ENCODE results near the gene C9orf40. TPM values are rescaled to one million over a fixed set of nuclear protein-coding genes. Genes with fewer than 3 reads are reported as not detected.

Gene C9orf40
- total RNA-seq, 1 donor from 2014 or later, result 2.8 TPM

GRCh38 chr9:74949859-74950855 lies 2.6 kb downstream of the C9orf40 start:
- intact Hi-C loops (cut with DNase I), result loop anchor here (5.0 kb wide), 4 partner anchors 52 to 173 kb away; partner anchors contain the start of genes CARNMT1, NMRK1 and OSTF1
- ATAC-seq (no peak), DNase-seq (ENCODE audit: missing footprints) (no peak)

GRCh38 chr9:74948937-74949336 lies 3.8 kb downstream of the C9orf40 start:
- intact Hi-C loops (cut with DNase I), result no loop called here
- DNase-seq (ENCODE audit: missing footprints) (no peak), ATAC-seq (no peak)

GRCh38 chr9:74946686-74947085 lies 6.0 kb downstream of the C9orf40 start:
- DNase-seq (ENCODE audit: missing footprints) (no peak), ATAC-seq (no peak)
- intact Hi-C loops (cut with DNase I), result no loop called here

GRCh38 chr9:74942801-74943200 lies 9.9 kb downstream of the C9orf40 start:
- no peak for ATAC-seq
- intact Hi-C loops (cut with DNase I), result no loop called here
- no peak for DNase-seq (ENCODE audit: missing footprints)

GRCh38 chr9:74940600-74940999 lies 12.1 kb downstream of the C9orf40 start:
- intact Hi-C loops (cut with DNase I), result no loop called here
- ATAC-seq (no peak), DNase-seq (ENCODE audit: missing footprints) (no peak)

GRCh38 chr9:74935008-74935407 lies 17.7 kb downstream of the C9orf40 start:
- DNase-seq (ENCODE audit: missing footprints) (no peak), ATAC-seq (no peak)
- intact Hi-C loops (cut with DNase I), result no loop called here

GRCh38 chr9:74921737-74922136 lies 31.0 kb downstream of the C9orf40 start:
- intact Hi-C loops (cut with DNase I), result no loop called here
- DNase-seq (ENCODE audit: missing footprints) (no peak), ATAC-seq (no peak)

- intact Hi-C loops (cut with DNase I), result no loop called here
- no peak for ATAC-seq
Measured at GRCh38 chr9:74920944-74921626, 31.6 kb downstream of the C9orf40 start.

GRCh38 chr9:74910036-74910435 lies 42.7 kb downstream of the C9orf40 start:
- DNase-seq (ENCODE audit: missing footprints), result no peak
- ATAC-seq, result no peak
- intact Hi-C loops (cut with DNase I), result no loop called here

More at GRCh38 chr9:74920944-74921626, 31.6 kb downstream of the C9orf40 start:
- no peak for DNase-seq (ENCODE audit: missing footprints)

GRCh38 chr9:74908665-74909064 lies 44.0 kb downstream of the C9orf40 start:
- intact Hi-C loops (cut with DNase I), result no loop called here

GRCh38 chr9:74907085-74907484 lies 45.6 kb downstream of the C9orf40 start:
- intact Hi-C loops (cut with DNase I), result no loop called here
- DNase-seq (ENCODE audit: missing footprints) (no peak), ATAC-seq (no peak)

More at GRCh38 chr9:74908665-74909064, 44.0 kb downstream of the C9orf40 start:
- ATAC-seq (no peak), DNase-seq (ENCODE audit: missing footprints) (no peak)

- DNase-seq (ENCODE audit: missing footprints), result no peak
- intact Hi-C loops (cut with DNase I), result no loop called here
- no peak for ATAC-seq
Measured at GRCh38 chr9:74901001-74901400, 51.7 kb downstream of the C9orf40 start.

Other genes with a start within 250 kb of the C9orf40 start
- 0.27 TPM for gene TRPM6, start 65.0 kb downstream of the C9orf40 start, total RNA-seq
- 14.7 TPM for gene CARNMT1, start 75.4 kb upstream of the C9orf40 start, total RNA-seq
- 21.9 TPM for gene NMRK1, start 135.2 kb upstream of the C9orf40 start, total RNA-seq
- gene OSTF1, start 135.6 kb upstream of the C9orf40 start, total RNA-seq, result 25.0 TPM